Head of caudate nucleus (tissue), 42 donors: ENCODE data around the gene CDK5RAP3.

Experiments
- DNase-seq, 42 donors: peaks; one replicate each; pipeline versions ENCODE4 v3.0.0 to v3.0.0-alpha.2; 2020 to 2021; ENCODE audit warnings: mixed read lengths in 7 of 42
- intact Hi-C: fragments of 100-400 bp; cut with DNase I; formaldehyde crosslinking; loops from one replicate; pipeline ENCODE4 v1.15.0; 2022

Gene CDK5RAP3

DNA sequence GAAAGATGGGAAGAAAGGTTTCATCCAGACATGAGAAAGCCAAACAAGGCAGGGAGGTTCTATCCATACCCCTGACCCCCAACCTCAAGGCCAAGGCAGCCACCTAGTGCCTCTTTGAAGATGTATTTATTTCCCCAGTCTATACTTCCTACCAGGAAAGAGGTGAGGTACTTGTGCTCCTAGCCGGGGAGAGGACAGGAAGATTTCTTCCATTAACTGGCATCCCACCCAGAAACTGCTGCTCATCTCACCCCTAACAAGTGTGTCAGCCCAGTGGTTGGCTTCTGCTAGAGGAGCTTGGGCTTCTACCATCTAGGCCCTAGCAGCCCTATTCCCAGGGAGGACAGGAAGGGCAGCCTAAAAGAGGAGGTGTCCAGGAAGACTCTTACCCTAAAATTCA, 57.8 kb downstream of the CDK5RAP3 start:
- intact Hi-C loops = no loop called here
- no peak for DNase-seq

GRCh38 chr17:48030531-48030930, 59.6 kb downstream of the CDK5RAP3 start:
- DNase-seq = peak in 2 of 42 donors; percentile 13 to 28
- intact Hi-C loops = no loop called here
